Loucy (cell line): ENCODE measurements around the gene ZNF431.

Source experiments
- CTCF ChIP-seq: fragments of 200-600 bp; sonication (generic); conservative IDR thresholded peaks from 2 replicates; pipeline ENCODE4 v1.5.1; 2014; ENCODE audit warnings: mild to moderate bottlenecking, antibody characterized with exemption, low read length
- EZH2phosphoT487 ChIP-seq: fragments of 200-600 bp; IDR thresholded peaks from 2 replicates; pipeline ENCODE4 v1.6.1; 2018; ENCODE audit warnings: antibody characterized with exemption, mild to moderate bottlenecking, moderate library complexity, borderline replicate concordance

- no peak for TF ChIP-seq CTCF
- no peak for TF ChIP-seq EZH2phosphoT487
Observed at GRCh38 chr19:21197590-21198295, 55.9 kb downstream of the ZNF431 start.
